GM13977 (cell line): Measurements from ENCODE around the gene ACADM.

Source experiments
- DNase-seq: peaks from one replicate; pipeline ENCODE4 v3.0.0; 2012; ENCODE audit warnings: low spot score
- CTCF ChIP-seq: IDR thresholded peaks from 2 replicates; pipeline ENCODE4 v1.5.1; 2012; ENCODE audit warnings: mild to moderate bottlenecking, control low read depth; ENCODE audit not compliant: insufficient read depth; ENCODE audit errors: extremely low read depth, missing control alignments
- in situ Hi-C: fragments of 300-500 bp; cut with MboI; formaldehyde crosslinking; loops from one replicate; pipeline ENCODE4 v1.12.0; 2022; ENCODE audit warnings: low sequenced_read_pairs, low pct_unique_long_range_greater_than_20kb, mixed read lengths, inconsistent platforms; ENCODE audit not compliant: unreplicated experiment

Gene ACADM

DNA sequence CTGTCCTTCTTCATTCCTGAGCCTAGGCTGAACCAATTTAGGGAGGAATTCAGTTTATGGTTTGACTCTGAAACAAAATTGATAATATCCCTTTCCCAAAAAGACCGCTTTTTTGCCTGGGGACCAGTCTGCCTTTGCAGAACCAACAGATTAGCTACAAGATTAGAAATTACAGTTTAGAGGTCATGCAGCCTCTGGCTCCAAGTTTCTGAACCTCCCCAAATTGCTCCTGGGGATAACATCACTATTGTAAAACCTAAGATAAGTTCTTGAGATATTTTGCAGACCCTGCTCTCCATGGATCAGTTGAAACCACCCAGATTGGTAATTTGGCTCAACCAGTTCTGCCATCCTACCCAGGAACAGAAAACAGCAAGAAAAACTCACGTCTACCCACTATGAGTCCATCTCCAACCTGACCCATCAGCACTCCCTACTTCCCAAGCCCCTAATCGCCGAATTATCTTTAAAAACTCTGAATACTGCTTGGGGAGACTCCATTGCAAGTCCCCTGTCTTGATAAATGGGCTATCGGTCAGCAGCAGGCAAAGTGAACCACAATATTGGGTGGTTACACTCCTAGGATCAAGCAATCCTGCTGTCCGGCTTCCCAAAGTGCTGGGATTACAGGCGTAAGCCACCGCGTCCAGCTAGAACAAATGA, 60.9 kb downstream of the ACADM start:
- TF ChIP-seq CTCF, result no peak
- in situ Hi-C loops, result no loop called here
- DNase-seq, result no peak

DNA sequence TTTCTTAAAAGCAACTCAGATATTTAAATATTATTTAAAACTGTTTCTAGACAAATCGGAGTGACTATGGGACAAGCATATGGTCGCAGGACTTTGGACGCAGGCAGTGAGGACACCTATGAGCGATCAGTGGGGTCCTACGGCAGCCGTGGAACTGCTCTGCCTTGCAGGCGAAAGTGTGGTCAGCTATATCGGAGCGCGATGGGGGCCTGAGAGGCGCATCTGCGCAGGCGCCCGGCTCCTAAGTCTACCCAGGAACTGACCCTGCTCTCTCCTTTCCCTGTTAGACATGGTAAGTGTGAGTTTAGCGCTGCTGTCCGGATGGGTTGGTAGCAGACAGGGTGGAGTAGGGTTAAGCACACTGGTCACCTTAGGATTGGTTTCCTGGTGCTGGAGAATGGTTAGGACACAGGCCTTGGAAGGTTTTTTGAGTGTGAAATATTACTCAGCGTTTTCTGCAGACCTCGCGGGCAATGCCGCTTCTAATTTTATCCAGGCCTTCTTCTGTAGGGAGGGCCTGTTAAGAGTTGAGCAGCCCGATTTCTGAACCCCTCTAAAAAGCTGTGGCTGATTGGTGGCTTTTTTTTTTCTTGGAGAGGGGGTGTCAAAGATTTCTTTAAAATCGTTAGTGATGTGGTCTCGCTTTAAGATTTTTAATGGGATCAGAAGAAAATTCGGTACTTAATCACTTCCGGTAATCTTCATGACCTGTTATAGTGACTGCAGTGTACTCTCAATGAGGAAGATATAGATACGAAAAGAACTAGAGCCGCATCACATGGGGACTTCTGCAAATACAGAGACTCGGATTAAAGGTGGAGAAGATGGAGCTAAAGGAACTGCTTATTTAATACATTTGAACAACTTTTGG, 61.7 kb downstream of the ACADM start, which contains the start of gene RABGGTB:
RABGGTB (plus strand) TSS at position 274 of the 871 bp plus-strand sequence; CDS start at position 290, 16 bp downstream.
- in situ Hi-C loops, result no loop called here
- peak; percentile 84 for DNase-seq
- no peak for TF ChIP-seq CTCF

DNA sequence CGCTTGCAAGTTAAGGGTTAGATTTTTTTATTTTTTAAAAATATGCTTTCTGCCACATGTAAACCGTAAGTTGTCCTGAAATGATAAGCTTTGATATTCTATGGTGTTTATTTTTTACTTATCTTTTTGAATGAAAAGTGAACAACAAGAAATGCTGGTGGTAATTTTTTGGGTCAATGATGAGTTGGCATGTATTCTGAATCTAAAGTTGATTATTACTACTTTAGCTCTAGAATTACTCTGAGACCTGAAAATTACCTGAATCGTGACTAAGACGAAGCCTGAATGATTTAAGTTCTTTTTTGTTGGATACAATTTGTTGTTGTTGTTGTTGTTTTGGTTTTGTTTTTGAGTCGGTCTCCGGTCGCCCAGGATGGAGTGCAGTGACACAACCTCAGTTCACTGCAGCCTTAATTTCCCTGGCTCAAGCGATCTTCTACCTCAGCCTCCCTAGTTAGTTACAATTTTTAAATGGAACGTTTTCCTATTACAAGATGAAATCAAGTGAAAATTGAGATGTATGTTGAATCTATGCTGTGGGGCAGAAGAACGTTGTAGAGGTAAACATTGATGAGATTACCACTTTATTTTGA, 62.5 kb downstream of the ACADM start:
- in situ Hi-C loops, result no loop called here
- TF ChIP-seq CTCF, result no peak
- DNase-seq, result no peak

- in situ Hi-C loops, result no loop called here
- DNase-seq, result no peak
- no peak for TF ChIP-seq CTCF
Measured at GRCh38 chr1:75787524-75787923, 63.0 kb downstream of the ACADM start.

DNA sequence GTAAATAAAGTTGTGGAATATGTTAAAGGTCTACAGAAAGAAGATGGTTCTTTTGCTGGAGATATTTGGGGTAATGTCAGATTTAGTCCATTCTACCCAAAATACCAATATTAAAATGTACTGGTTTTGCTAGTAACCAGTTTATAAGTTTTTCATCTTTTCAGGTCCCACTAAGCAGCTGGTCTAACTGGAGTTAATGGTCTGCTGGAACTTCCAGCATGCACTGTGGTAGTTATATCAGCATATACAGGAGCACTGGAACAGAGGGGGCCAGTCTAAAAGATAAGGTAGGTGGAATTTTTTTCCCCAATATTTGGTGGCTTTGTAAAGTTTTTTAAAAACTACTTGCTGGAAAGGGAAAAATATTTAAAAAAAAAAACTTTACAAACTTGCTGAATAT, 65.5 kb downstream of the ACADM start:
- in situ Hi-C loops, result no loop called here
- no peak for DNase-seq
- no peak for TF ChIP-seq CTCF

DNA sequence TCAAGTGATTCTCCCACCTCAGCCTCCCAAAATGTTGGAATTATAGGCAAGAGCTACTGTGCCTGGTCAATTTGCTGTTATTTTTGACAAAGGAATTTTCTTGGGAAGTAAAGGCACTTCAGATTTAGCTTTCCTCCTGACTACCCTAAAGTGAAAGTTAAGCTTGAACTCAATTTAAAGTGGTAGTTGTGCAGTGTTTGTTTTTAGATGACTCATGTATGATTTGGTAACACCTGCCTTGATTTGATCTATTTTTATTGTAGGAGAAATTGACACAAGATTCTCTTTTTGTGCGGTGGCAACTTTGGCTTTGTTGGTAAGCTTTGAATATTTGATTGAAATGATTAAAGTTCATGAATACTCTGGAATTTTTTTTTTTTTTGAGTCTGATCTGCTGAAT, 66.5 kb downstream of the ACADM start:
- no peak for DNase-seq
- in situ Hi-C loops, result no loop called here

More for the DNA sequence above, 66.5 kb downstream of the ACADM start:
- TF ChIP-seq CTCF, result no peak
